ENCODE data around the gene SUOX.

DNA sequence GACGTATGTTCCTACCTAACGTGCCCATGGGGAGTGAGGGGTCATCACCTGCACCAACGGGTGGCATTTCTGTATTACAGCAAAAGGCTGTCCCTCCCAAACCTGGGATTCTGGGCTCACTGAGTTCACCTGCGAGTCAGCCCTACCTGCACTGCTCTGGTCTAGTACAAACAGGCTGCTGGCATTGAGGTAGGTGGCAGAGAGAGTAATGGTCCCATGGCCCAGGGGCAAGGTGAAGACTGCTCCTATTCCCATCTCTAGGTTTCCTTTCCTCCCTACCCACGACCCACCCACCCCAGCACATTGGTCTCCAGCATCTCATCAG is 421 bp downstream of the SUOX start:
- TF ChIP-seq MXI1 (IDR thresholded peaks at IDR 0.05; ENCODE audit: low read depth, low read length) (no peak), POLR2AphosphoS5 (IDR thresholded peaks at IDR 0.05; ENCODE audit: low read depth, low read length) (no peak), SMC3 (IDR thresholded peaks at IDR 0.05; ENCODE audit: low read depth, low read length) (no peak), EP300 (IDR thresholded peaks at IDR 0.05; ENCODE audit: borderline replicate concordance in 1 of 2, low read depth in 1 of 2, low read length in 1 of 2) (no peak), RFX5 (IDR thresholded peaks at IDR 0.05; ENCODE audit: low read length) (no peak), FOXM1 (IDR thresholded peaks at IDR 0.05; ENCODE audit: low read depth) (no peak), RAD21 (IDR thresholded peaks at IDR 0.05; ENCODE audit: low read length) (no peak), SIN3A (IDR thresholded peaks at IDR 0.05; ENCODE audit: borderline replicate concordance, low read depth, low read length) (no peak), EZH2phosphoT487 (IDR thresholded peaks at IDR 0.05; ENCODE audit: borderline replicate concordance, low read depth) (no peak), RCOR1 (IDR thresholded peaks at IDR 0.05; ENCODE audit: low read length) (no peak), NRF1 (IDR thresholded peaks at IDR 0.05; ENCODE audit: low read depth, low read length) (no peak)
- TF ChIP-seq, protein P1, sequence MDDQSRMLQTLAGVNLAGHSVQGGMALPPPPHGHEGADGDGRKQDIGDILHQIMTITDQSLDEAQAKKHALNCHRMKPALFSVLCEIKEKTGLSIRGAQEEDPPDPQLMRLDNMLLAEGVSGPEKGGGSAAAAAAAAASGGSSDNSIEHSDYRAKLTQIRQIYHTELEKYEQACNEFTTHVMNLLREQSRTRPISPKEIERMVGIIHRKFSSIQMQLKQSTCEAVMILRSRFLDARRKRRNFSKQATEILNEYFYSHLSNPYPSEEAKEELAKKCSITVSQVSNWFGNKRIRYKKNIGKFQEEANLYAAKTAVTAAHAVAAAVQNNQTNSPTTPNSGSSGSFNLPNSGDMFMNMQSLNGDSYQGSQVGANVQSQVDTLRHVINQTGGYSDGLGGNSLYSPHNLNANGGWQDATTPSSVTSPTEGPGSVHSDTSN (IDR thresholded peaks at IDR 0.05), result no peak
- TF ChIP-seq, protein P2, sequence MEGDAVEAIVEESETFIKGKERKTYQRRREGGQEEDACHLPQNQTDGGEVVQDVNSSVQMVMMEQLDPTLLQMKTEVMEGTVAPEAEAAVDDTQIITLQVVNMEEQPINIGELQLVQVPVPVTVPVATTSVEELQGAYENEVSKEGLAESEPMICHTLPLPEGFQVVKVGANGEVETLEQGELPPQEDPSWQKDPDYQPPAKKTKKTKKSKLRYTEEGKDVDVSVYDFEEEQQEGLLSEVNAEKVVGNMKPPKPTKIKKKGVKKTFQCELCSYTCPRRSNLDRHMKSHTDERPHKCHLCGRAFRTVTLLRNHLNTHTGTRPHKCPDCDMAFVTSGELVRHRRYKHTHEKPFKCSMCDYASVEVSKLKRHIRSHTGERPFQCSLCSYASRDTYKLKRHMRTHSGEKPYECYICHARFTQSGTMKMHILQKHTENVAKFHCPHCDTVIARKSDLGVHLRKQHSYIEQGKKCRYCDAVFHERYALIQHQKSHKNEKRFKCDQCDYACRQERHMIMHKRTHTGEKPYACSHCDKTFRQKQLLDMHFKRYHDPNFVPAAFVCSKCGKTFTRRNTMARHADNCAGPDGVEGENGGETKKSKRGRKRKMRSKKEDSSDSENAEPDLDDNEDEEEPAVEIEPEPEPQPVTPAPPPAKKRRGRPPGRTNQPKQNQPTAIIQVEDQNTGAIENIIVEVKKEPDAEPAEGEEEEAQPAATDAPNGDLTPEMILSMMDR (IDR thresholded peaks at IDR 0.05), result no peak
- TF ChIP-seq, protein P3, sequence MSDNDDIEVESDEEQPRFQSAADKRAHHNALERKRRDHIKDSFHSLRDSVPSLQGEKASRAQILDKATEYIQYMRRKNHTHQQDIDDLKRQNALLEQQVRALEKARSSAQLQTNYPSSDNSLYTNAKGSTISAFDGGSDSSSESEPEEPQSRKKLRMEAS (IDR thresholded peaks at IDR 0.05; ENCODE audit: low read depth), result no peak

Measured in SK-N-SH (cell line).